Heart right ventricle (tissue), 16 donors: ENCODE measurements around the gene NUAK1. TPM values are rescaled to one million over a fixed set of nuclear protein-coding genes. Genes with fewer than 3 reads are reported as not detected.

ENCODE experiments used
- ATAC-seq, 8 donors: fragments of 200-7000 bp; cut with Tn5 transposase; one replicate each; pipeline ENCODE4 v1.9.1; 2020; ENCODE audit warnings: mild to moderate bottlenecking in 8 of 8, moderate library complexity in 8 of 8, moderate number of reproducible peaks in 1 of 8
- DNase-seq, 2 donors: peaks; one replicate each; pipeline ENCODE4 v3.0.0-alpha.2; 2020
- H3K27ac ChIP-seq, 10 donors: fragments of 200-600 bp; sonication (generic) in 2 of 10; one replicate each; pipeline versions ENCODE4 v1.5.0 to v1.8.0; 2020 to 2022; ENCODE audit warnings: mild to moderate bottlenecking in 3 of 10
- H3K27me3 ChIP-seq, 7 donors: fragments of 200-600 bp; one replicate each; pipeline ENCODE4 v1.8.0; 2021 to 2022; ENCODE audit warnings: mild to moderate bottlenecking in 2 of 7
- H3K36me3 ChIP-seq, 9 donors: fragments of 200-600 bp; sonication (generic) in 1 of 9; one replicate each; pipeline versions ENCODE4 v1.5.0 to v1.8.0; 2020 to 2022; ENCODE audit warnings: mild to moderate bottlenecking in 2 of 9
- H3K4me1 ChIP-seq, 9 donors: fragments of 200-600 bp; sonication (generic) in 1 of 9; one replicate each; pipeline versions ENCODE4 v1.5.0 to v1.8.0; 2020 to 2022; ENCODE audit warnings: mild to moderate bottlenecking in 4 of 9
- H3K4me3 ChIP-seq, 10 donors: fragments of 200-600 bp; sonication (generic) in 2 of 10; one replicate each; pipeline versions ENCODE4 v1.5.0 to v1.8.0; 2020 to 2022; ENCODE audit warnings: mild to moderate bottlenecking in 7 of 10, moderate library complexity in 2 of 10
- H3K9me3 ChIP-seq, 11 donors: fragments of 200-600 bp in 10 of 11; sonication (generic) in 2 of 11; one replicate each; pipeline versions ENCODE4 v1.5.0 to v1.8.0; 2013 to 2022; ENCODE audit warnings: mild to moderate bottlenecking in 2 of 11, control low read depth in 1 of 11, moderate library complexity in 1 of 11
- WGBS, 2 donors: extraction: QIAGEN DNeasy Blood & Tissue Kit; methylation state at CpG; one replicate each; pipeline ENCODE4 v1.1.7; 2013; ENCODE audit warnings: inconsistent platforms in 1 of 2; 5-methylcytosine and 5-hydroxymethylcytosine counted together
- intact Hi-C, 10 donors: fragments of 100-400 bp; cut with DNase I; formaldehyde crosslinking; loops; one replicate each; pipeline versions ENCODE4 v1.11.1 to v1.14.2; 2022
- polyA plus RNA-seq, 2 donors: library from polyadenylated mRNA; stranded (reverse); fragments of 200-250 nt; gene quantifications; one replicate each; pipeline ENCODE4 v1.2.3, GENCODE V29; 2013
- total RNA-seq, 10 donors: library from RNA; stranded (reverse); fragmentation: NEBNext Ultra II Directional in 3 of 10; extraction: Animal tissue kit (Norgen Biotek cat#: 25700) in 3 of 10; gene quantifications; one replicate each; pipeline versions ENCODE4 v1.2.1 to v1.2.4, GENCODE V29; 2021 to 2023
- TF ChIP-seq, protein P1 (sequence below), 9 donors: fragments of 200-600 bp; sonication (generic) in 2 of 9; IDR thresholded peaks; one replicate each; pipeline versions ENCODE4 v1.5.0 to v1.8.0; 2021 to 2022; ENCODE audit warnings: antibody characterized with exemption in 9 of 9, mild to moderate bottlenecking in 5 of 9, moderate library complexity in 1 of 9
- donor health status: Arrhythmogenic right ventricular cardiomyopathy.
- donor health status: ischemic (EF 13 %, LVEDD 7.1; RV severe dilation, severe dysfunction).
- donor health status: healthy with polysubstance abuse.
- donor health status: DM: no; HTN: yes; CAD: no.
- donor health status: DM: no; HTN: no; CAD: no.
- donor health status: ischemic (EF 25% LVEDD 6.9; RV normal size, moderate dysfunction).
- donor health status: ischemic (EF 25% LVEDD 5.7; RV mildly dilated, moderate dysfunction).
- donor health status: healthy.
- donor health status: DM: yes; HTN: yes; CAD: no.
- donor health status: Ischemic cardiomyopathy.
- donor health status: ischemic (EF 35%, LVEDD 5.7; RV mildly dilated, moderate dysfunction).
- donor health status: nonischemic (EF 11% LVEDD 7.7; RV severe dilation, severe dysfunction).
- donor health status: DM: yes; HTN: yes; CAD: no.
- donor health status: PGD.
- donor health status: ischemic (EF 29% LVEDD 5.4; RV normal size, mild dysfunction).
- donor health status: nonischemic (EF 23%, LVEDD 6.1; RV moderate dilation, normal function).

The NUAK1 gene
- total and polyA plus RNA-seq, 12 donors, result 9.8 to 59.0 (median 44.8) TPM

DNA sequence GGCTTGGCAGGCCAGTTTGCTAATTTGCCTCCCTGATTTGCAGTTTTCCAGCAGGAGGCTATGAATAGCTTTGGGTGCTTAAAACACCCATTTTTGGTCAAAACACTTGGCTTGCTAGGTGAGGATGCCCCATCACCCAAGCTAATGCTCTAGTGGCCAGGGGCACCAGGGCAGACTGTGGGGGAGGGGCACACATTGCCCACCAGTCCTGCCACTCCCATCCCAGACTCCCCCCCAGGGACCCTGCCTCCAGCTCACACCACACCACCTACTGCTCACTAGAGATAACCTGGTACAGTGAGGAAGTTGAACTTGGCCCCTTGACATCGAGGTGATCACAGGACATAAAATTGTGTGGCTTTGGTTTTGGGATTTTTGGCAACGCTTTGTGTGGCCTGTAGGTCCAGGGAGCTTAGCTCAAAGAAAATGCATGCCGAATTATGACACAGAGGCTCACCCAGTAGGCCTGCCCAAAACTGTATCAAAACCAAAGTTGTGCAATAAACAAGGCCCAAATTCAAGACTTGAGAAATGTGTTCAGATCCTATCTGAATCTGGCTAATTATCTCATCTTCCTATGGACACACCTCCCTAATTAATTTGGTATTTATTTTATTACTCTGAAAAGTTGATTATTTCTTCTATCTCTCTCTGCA is 4.3 kb downstream of the NUAK1 start:
- TF ChIP-seq, protein P1, sequence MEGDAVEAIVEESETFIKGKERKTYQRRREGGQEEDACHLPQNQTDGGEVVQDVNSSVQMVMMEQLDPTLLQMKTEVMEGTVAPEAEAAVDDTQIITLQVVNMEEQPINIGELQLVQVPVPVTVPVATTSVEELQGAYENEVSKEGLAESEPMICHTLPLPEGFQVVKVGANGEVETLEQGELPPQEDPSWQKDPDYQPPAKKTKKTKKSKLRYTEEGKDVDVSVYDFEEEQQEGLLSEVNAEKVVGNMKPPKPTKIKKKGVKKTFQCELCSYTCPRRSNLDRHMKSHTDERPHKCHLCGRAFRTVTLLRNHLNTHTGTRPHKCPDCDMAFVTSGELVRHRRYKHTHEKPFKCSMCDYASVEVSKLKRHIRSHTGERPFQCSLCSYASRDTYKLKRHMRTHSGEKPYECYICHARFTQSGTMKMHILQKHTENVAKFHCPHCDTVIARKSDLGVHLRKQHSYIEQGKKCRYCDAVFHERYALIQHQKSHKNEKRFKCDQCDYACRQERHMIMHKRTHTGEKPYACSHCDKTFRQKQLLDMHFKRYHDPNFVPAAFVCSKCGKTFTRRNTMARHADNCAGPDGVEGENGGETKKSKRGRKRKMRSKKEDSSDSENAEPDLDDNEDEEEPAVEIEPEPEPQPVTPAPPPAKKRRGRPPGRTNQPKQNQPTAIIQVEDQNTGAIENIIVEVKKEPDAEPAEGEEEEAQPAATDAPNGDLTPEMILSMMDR (IDR thresholded peaks at IDR 0.05), result no peak
- Histone ChIP-seq H3K4me1 (peaks cover 33 to 82% (median 67%) of the 10 kb centered on the region in 9 donors), H3K27me3 (peaks cover 0 to 36% (median 0%) of the 10 kb centered on the region in 7 donors), H3K9me3 (no peaks in the 10 kb centered on the region), H3K4me3 (peak overlapping the region in 6 of 10 donors; percentile 64 to 97 (median 91)), H3K36me3 (no peaks in the 10 kb centered on the region), H3K27ac (peak overlapping the region in 8 of 10 donors; percentile 36 to 100 (median 98))
- intact Hi-C loops, result loop anchor here in 8 of 10 donors (1.0 to 10.0 kb wide), 13 partner anchors 37 to 430 kb away; no protein-coding TSS in a partner anchor
- ATAC-seq (no peak), DNase-seq (no peak)
- WGBS, 2 donors, result 37 to 48% methylated on average over 3 of the region's 3 CpGs

DNA sequence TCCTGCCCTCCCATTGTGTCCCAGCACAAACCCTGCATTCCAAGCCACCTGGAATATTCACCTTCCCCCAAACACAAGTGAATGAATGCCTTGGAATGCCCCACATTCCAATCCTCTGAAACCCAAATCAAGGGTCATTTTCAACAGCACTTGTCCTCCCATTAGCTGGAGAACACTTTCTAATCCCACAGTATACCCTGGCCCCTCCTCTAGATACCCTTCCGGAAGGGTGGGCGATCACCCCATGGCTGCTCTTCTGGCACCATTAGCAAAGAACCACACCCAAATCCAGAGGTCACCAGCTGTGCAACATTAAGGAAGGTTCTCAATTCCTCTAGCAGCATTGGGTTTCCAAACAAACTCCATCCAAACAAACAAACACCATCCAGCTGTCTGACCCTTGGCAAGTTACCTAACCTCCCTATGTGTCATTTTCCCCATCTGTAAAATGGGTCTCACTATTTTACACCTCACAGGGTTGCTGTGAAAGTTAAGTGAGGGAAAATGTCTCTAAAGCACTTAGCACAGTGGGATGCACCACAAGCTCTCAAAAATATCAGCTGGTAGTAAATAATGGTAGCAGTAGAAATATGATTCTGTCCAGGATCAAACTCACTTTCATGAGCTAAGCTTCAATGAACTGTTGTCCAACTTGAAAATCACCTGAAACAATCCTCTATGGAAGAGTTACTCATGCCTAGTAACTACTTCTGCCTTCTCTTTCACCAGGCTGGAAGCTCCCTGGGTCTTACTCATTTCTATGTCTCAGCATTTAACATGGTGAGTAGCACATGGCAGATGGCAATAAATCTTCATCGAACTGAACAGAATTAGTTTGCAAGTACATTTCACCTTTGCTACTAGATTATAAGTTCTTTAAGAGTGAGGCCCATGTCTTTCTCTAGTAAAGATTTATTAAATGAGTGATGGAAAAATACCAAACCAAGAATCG is 5.3 kb downstream of the NUAK1 start:
- no peak for ATAC-seq
- H3K27ac ChIP-seq, result peak overlapping the region in 8 of 10 donors; percentile 8 to 100 (median 89)
- intact Hi-C loops, result loop anchor here in 8 of 10 donors (1.0 to 10.0 kb wide), 13 partner anchors 36 to 429 kb away; no protein-coding TSS in a partner anchor
- H3K4me1 ChIP-seq, result peaks cover 37 to 92% (median 77%) of the 10 kb centered on the region in 9 donors
- no peak overlapping the region for H3K4me3 ChIP-seq
- TF ChIP-seq, protein P1 (IDR thresholded peaks at IDR 0.05), result no peak
- H3K36me3 ChIP-seq, result no peaks in the 10 kb centered on the region
- DNase-seq, result no peak
- H3K9me3 ChIP-seq, result no peaks in the 10 kb centered on the region
- 77 to 83% methylated on average over 4 of the region's 4 CpGs for WGBS, 2 donors
- peaks cover 0 to 26% (median 0%) of the 10 kb centered on the region in 7 donors for H3K27me3 ChIP-seq

DNA sequence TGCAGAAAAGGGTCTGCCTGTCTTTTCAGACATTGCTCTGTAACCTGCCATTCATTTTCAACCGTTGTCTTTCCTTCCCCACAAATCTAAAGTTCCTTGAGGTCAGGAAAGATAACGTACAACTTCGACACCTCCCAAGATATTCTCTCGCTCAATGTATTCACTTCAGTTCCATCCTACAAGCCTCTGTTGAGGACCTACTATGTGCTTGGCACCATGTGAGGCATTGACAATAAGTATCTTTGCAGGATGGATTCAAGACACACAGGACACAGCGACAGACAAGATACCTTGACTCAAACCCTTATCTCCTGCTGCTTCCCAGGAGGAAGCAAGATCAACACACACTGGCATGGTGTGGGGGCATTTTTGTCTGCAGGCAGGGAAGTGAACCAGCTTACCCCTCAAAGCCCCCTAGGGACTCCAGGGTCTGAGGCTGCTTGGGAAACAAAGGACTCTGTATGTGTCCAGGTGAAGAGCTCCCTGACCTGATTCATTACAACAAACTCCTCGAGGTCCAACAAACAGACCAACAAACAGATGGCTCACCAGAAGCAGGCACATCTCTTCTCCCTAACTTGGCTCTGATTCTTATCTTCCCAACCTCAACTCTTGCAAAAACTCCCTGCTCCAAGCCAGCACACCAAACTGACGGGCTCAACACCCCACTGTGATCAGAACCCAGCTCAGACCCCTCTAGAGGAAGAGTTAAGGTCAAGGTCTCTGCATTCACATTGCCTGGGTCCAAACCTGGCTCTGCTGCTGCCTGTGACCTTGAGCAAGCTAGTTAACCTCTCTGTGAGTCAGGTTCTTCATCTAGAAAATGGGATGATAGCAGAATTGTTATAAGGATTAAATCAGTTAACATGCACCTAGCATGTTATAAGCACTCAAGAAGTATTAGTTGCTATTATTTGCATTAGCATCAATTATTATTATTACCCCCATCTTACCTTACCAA is 6.3 kb downstream of the NUAK1 start:
- Histone ChIP-seq H3K36me3 (no peaks in the 10 kb centered on the region), H3K9me3 (no peaks in the 10 kb centered on the region), H3K27ac (peak overlapping the region; percentile 7 to 100 (median 86)), H3K4me3 (peak overlapping the region in 1 of 10 donors; percentile 10), H3K27me3 (peaks cover 0 to 17% (median 0%) of the 10 kb centered on the region in 7 donors), H3K4me1 (peaks cover 37 to 97% (median 86%) of the 10 kb centered on the region in 9 donors)
- TF ChIP-seq, protein P1 (IDR thresholded peaks at IDR 0.05), result no peak
- intact Hi-C loops, result loop anchor here in 8 of 10 donors (5.0 to 10.0 kb wide), 12 partner anchors 35 to 428 kb away; no protein-coding TSS in a partner anchor
- WGBS, 2 donors, result 56 to 59% methylated on average over 7 of the region's 7 CpGs
- DNase-seq (no peak), ATAC-seq (no peak)
